ENCODE measurements around the gene CCBE1.

The CCBE1 gene

DNA sequence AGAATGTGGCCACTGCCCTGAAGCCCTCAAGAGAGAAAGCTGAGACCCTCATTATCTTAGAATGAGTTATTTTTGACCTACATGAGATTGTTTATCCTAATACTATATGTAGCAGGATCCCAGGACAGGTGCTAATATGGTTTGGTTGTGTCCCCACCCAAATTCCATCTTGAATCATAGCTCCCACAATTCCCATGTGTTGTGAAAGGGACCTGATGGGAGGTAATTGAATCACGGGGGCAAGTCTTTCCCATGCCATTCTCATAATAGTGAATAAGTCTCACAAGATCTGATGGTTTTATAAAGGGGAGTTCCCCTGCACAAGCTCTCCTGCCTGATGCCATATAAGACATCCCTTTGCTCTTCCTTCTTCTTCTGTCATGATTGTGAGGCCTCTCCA is 76.8 kb downstream of the CCBE1 start:
- no peak for DNase-seq (ENCODE audit: low read depth, low spot score)
- Histone ChIP-seq H3K9me3 (ENCODE audit: insufficient read depth, low read length) (no peaks in the 10 kb centered on the region), H3K9ac (ENCODE audit: insufficient read length, low read depth) (no peak overlapping the region), H3K36me3 (ENCODE audit: insufficient read depth, insufficient read length, low read length) (no peaks in the 10 kb centered on the region), H3K4me3 (ENCODE audit: insufficient read length, low read depth) (no peak overlapping the region), H3K27me3 (ENCODE audit: insufficient read depth, insufficient read length) (no peaks in the 10 kb centered on the region), H3K4me1 (ENCODE audit: insufficient read depth, insufficient read length) (peaks cover 2% of the 10 kb centered on the region)
- TF ChIP-seq YY1 (IDR thresholded peaks at IDR 0.05; ENCODE audit: insufficient read depth, insufficient read length) (no peak), SUZ12 (IDR thresholded peaks at IDR 0.05; ENCODE audit: extremely low read depth, insufficient read depth, insufficient read length) (no peak), ZNF274 (IDR thresholded peaks at IDR 0.05; ENCODE audit: low read depth, low read length) (no peak)

- Histone ChIP-seq H3K9ac (ENCODE audit: insufficient read length, low read depth) (no peak overlapping the region), H3K4me3 (ENCODE audit: insufficient read length, low read depth) (no peak overlapping the region), H3K27me3 (ENCODE audit: insufficient read depth, insufficient read length) (no peaks in the 10 kb centered on the region), H3K36me3 (ENCODE audit: insufficient read depth, insufficient read length, low read length) (no peaks in the 10 kb centered on the region), H3K4me1 (ENCODE audit: insufficient read depth, insufficient read length) (peaks cover 2% of the 10 kb centered on the region), H3K9me3 (ENCODE audit: insufficient read depth, low read length) (no peaks in the 10 kb centered on the region)
- TF ChIP-seq ZNF274 (IDR thresholded peaks at IDR 0.05; ENCODE audit: low read depth, low read length) (no peak), SUZ12 (IDR thresholded peaks at IDR 0.05; ENCODE audit: extremely low read depth, insufficient read depth, insufficient read length) (no peak), YY1 (IDR thresholded peaks at IDR 0.05; ENCODE audit: insufficient read depth, insufficient read length) (no peak)
- DNase-seq (ENCODE audit: low read depth, low spot score): no peak
Measured at GRCh38 chr18:59619816-59620215, 77.4 kb downstream of the CCBE1 start.

GRCh38 chr18:59617468-59617932 is 79.7 kb downstream of the CCBE1 start:
- DNase-seq (ENCODE audit: low read depth, low spot score): no peak
- Histone ChIP-seq H3K9ac (ENCODE audit: insufficient read length, low read depth) (no peak overlapping the region), H3K4me1 (ENCODE audit: insufficient read depth, insufficient read length) (peaks cover 5% of the 10 kb centered on the region), H3K36me3 (ENCODE audit: insufficient read depth, insufficient read length, low read length) (no peaks in the 10 kb centered on the region), H3K27me3 (ENCODE audit: insufficient read depth, insufficient read length) (no peaks in the 10 kb centered on the region), H3K9me3 (ENCODE audit: insufficient read depth, low read length) (no peaks in the 10 kb centered on the region), H3K4me3 (ENCODE audit: insufficient read length, low read depth) (no peak overlapping the region)
- TF ChIP-seq ZNF274 (IDR thresholded peaks at IDR 0.05; ENCODE audit: low read depth, low read length) (no peak), YY1 (IDR thresholded peaks at IDR 0.05; ENCODE audit: insufficient read depth, insufficient read length) (no peak), SUZ12 (IDR thresholded peaks at IDR 0.05; ENCODE audit: extremely low read depth, insufficient read depth, insufficient read length) (no peak)

GRCh38 chr18:59616501-59616900 is 80.7 kb downstream of the CCBE1 start:
- DNase-seq (ENCODE audit: low read depth, low spot score): no peak
- Histone ChIP-seq H3K36me3 (ENCODE audit: insufficient read depth, insufficient read length, low read length) (no peaks in the 10 kb centered on the region), H3K9ac (ENCODE audit: insufficient read length, low read depth) (no peak overlapping the region), H3K27me3 (ENCODE audit: insufficient read depth, insufficient read length) (no peaks in the 10 kb centered on the region), H3K4me1 (ENCODE audit: insufficient read depth, insufficient read length) (peaks cover 5% of the 10 kb centered on the region), H3K9me3 (ENCODE audit: insufficient read depth, low read length) (no peaks in the 10 kb centered on the region), H3K4me3 (ENCODE audit: insufficient read length, low read depth) (no peak overlapping the region)
- TF ChIP-seq SUZ12 (IDR thresholded peaks at IDR 0.05; ENCODE audit: extremely low read depth, insufficient read depth, insufficient read length) (no peak), YY1 (IDR thresholded peaks at IDR 0.05; ENCODE audit: insufficient read depth, insufficient read length) (no peak), ZNF274 (IDR thresholded peaks at IDR 0.05; ENCODE audit: low read depth, low read length) (no peak)

DNA sequence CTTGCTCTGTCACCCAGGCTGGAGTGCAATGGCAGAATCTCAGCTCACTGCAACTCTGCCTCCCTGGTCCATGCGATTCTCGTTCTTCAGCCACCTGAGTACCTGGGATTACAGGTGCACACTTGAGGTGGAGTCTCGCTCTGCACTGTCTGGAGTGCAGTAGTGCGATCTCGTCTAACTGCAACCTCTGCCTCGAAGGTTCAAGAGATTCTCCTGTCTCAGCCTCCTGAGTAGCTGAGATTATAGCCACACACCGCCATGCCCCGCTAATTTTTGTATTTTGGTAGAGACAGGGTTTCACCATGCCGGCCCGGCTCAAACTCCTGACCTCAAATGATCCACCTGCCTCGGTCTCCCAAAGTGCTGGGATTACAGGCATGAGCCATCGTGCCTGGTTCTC is 83.3 kb downstream of the CCBE1 start:
- Histone ChIP-seq H3K9ac (ENCODE audit: insufficient read length, low read depth) (no peak overlapping the region), H3K36me3 (ENCODE audit: insufficient read depth, insufficient read length, low read length) (no peaks in the 10 kb centered on the region), H3K4me1 (ENCODE audit: insufficient read depth, insufficient read length) (peaks cover 7% of the 10 kb centered on the region), H3K9me3 (ENCODE audit: insufficient read depth, low read length) (no peaks in the 10 kb centered on the region), H3K27me3 (ENCODE audit: insufficient read depth, insufficient read length) (no peaks in the 10 kb centered on the region), H3K4me3 (ENCODE audit: insufficient read length, low read depth) (no peak overlapping the region)
- TF ChIP-seq ZNF274 (IDR thresholded peaks at IDR 0.05; ENCODE audit: low read depth, low read length) (no peak), YY1 (IDR thresholded peaks at IDR 0.05; ENCODE audit: insufficient read depth, insufficient read length) (no peak), SUZ12 (IDR thresholded peaks at IDR 0.05; ENCODE audit: extremely low read depth, insufficient read depth, insufficient read length) (no peak)
- no peak for DNase-seq (ENCODE audit: low read depth, low spot score)

DNA sequence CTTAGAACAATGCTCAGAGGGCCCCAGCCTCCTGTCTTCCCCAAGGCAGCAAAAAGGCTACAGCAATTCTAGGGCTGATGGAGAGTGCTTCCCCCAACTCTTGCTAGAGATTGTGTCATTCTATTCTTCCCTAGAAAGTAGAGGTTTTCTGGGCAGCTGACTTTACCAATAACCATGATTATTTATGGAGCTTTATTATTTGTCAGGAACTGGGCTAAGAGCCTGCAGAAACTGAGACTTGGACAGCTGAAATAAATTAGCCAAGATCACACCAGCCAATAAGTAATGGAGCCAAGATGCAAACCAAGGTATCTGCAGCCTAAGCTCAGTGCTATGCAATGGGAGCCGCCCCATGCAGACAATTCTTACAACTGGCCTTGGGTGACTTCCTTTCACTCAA is 84.8 kb downstream of the CCBE1 start:
- no peak for DNase-seq (ENCODE audit: low read depth, low spot score)
- Histone ChIP-seq H3K27me3 (ENCODE audit: insufficient read depth, insufficient read length) (no peaks in the 10 kb centered on the region), H3K4me3 (ENCODE audit: insufficient read length, low read depth) (no peak overlapping the region), H3K9me3 (ENCODE audit: insufficient read depth, low read length) (no peaks in the 10 kb centered on the region), H3K9ac (ENCODE audit: insufficient read length, low read depth) (no peak overlapping the region), H3K4me1 (ENCODE audit: insufficient read depth, insufficient read length) (peaks cover 7% of the 10 kb centered on the region), H3K36me3 (ENCODE audit: insufficient read depth, insufficient read length, low read length) (no peaks in the 10 kb centered on the region)
- no peak for TF ChIP-seq ZNF274 (IDR thresholded peaks at IDR 0.05; ENCODE audit: low read depth, low read length)

DNA sequence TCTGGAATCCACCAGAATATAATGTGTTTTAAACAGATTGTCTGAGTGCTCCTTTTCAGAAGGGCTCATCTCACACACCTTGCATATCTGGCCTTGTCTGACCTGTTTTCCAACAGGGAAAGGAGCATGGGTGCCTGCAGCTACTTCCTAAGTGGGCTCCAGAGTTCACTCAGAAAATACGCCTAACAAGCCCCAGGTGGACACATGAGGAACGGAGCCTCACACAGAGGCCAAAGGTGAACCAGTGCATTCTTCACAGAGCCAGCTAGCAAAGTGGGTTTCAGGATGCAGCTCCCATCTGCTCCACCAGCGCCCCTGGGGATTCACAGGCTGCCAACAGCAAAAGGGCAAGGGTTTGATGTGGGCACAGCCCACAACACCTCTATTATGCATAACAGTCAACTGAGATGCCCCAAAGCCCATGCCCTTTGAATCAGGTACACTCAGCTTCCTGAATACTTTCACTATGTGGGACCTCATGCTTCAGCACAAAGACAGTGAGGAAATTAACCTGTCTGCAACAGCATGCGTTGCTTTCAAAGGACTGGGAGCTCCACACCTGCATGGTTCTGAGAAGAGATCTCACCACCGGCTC is 86.6 kb downstream of the CCBE1 start:
- no peak for TF ChIP-seq YY1 (IDR thresholded peaks at IDR 0.05; ENCODE audit: insufficient read depth, insufficient read length)
- Histone ChIP-seq H3K36me3 (ENCODE audit: insufficient read depth, insufficient read length, low read length) (no peaks in the 10 kb centered on the region), H3K9me3 (ENCODE audit: insufficient read depth, low read length) (no peaks in the 10 kb centered on the region), H3K4me3 (ENCODE audit: insufficient read length, low read depth) (no peak overlapping the region), H3K27me3 (ENCODE audit: insufficient read depth, insufficient read length) (no peaks in the 10 kb centered on the region), H3K4me1 (ENCODE audit: insufficient read depth, insufficient read length) (peaks cover 7% of the 10 kb centered on the region), H3K9ac (ENCODE audit: insufficient read length, low read depth) (no peak overlapping the region)
- DNase-seq (ENCODE audit: low read depth, low spot score): no peak

DNA sequence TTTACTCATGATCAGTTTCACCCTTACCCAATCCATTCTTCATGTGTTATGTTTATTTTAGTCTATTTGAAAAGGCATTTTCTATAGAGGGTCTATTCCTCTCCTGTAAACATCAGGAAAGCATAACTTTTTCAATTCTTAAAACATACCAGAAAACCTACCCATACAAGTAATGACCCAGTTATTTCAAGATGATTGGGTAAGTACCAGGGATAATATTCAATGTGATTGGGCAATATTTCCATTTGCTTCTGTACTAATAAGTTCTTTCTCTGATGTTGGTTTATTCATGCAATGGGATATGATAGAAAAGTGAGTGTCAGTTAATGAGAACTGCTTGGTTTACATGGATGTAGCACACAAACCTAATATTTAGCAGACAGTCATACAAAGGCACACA is 87.6 kb downstream of the CCBE1 start:
- Histone ChIP-seq H3K9me3 (ENCODE audit: insufficient read depth, low read length) (no peaks in the 10 kb centered on the region), H3K36me3 (ENCODE audit: insufficient read depth, insufficient read length, low read length) (no peaks in the 10 kb centered on the region), H3K4me3 (ENCODE audit: insufficient read length, low read depth) (no peak overlapping the region), H3K4me1 (ENCODE audit: insufficient read depth, insufficient read length) (peaks cover 7% of the 10 kb centered on the region), H3K27me3 (ENCODE audit: insufficient read depth, insufficient read length) (no peaks in the 10 kb centered on the region), H3K9ac (ENCODE audit: insufficient read length, low read depth) (no peak overlapping the region)
- DNase-seq (ENCODE audit: low read depth, low spot score): no peak
- no peak for TF ChIP-seq ZNF274 (IDR thresholded peaks at IDR 0.05; ENCODE audit: low read depth, low read length)
- TF ChIP-seq SUZ12 (IDR thresholded peaks at IDR 0.05; ENCODE audit: extremely low read depth, insufficient read depth, insufficient read length): no peak
- TF ChIP-seq YY1 (IDR thresholded peaks at IDR 0.05; ENCODE audit: insufficient read depth, insufficient read length): no peak

Data from NT2/D1 (cell line).